CD14-positive monocyte (primary cell): ENCODE measurements around the gene PTGER1. TPM values are rescaled to one million over a fixed set of nuclear protein-coding genes. Genes with fewer than 3 reads are reported as not detected.

Experiments used
- DNase-seq, 3 donors: peaks; one replicate each; pipeline ENCODE4 v3.0.0-alpha.2; 2011 to 2022
- H2AFZ ChIP-seq: 2 replicates; pipeline ENCODE4 v1.6.0; 2012; ENCODE audit warnings: mild to moderate bottlenecking, low read depth, low read length, inconsistent platforms; ENCODE audit not compliant: insufficient read depth, poor library complexity, severe bottlenecking
- H3K27ac ChIP-seq, 2 donors: 1 replicate in 1 of 2; 2 replicates in 1 of 2; pipeline ENCODE4 v1.5.1; 2012 to 2013; ENCODE audit warnings: low read length in 2 of 2, control low read depth in 1 of 2, inconsistent platforms in 1 of 2, low read depth in 1 of 2, mild to moderate bottlenecking in 1 of 2
- H3K27me3 ChIP-seq, 2 donors: one replicate each; pipeline versions ENCODE4 v1.6.0 to v1.6.1; 2011 to 2013; ENCODE audit warnings: low read length in 2 of 2; ENCODE audit not compliant: control insufficient read depth in 2 of 2, insufficient read depth in 2 of 2
- H3K36me3 ChIP-seq, 2 donors: replicated peaks in 1 of 2; 1 replicate in 1 of 2; 2 replicates in 1 of 2; pipeline versions ENCODE4 v1.5.1 to v1.6.1; 2012 to 2013; ENCODE audit warnings: low read length in 2 of 2, control low read depth in 1 of 2, inconsistent platforms in 1 of 2, mild to moderate bottlenecking in 1 of 2; ENCODE audit not compliant: insufficient read depth in 2 of 2, control insufficient read depth in 1 of 2
- H3K4me1 ChIP-seq, 2 donors: 1 replicate in 1 of 2; 2 replicates in 1 of 2; pipeline versions ENCODE4 v1.5.1 to v1.6.1; 2012 to 2013; ENCODE audit warnings: low read length in 2 of 2, control low read depth in 1 of 2, inconsistent platforms in 1 of 2, mild to moderate bottlenecking in 1 of 2, moderate library complexity in 1 of 2; ENCODE audit not compliant: insufficient read depth in 2 of 2, control insufficient read depth in 1 of 2
- H3K4me2 ChIP-seq: replicated peaks from 2 replicates; pipeline ENCODE3; 2012; ENCODE audit warnings: low read length, moderate library complexity, mild to moderate bottlenecking; ENCODE audit not compliant: poor library complexity, severe bottlenecking; ENCODE audit errors: extremely low read depth
- H3K4me3 ChIP-seq, 3 experiments: fragments of 200-600 bp in 1 of 3; sonication (generic) in 1 of 3; replicated peaks in 1 of 3; 1 replicate in 2 of 3; 2 replicates in 1 of 3; pipeline ENCODE4 v1.5.1; 2011 to 2013; ENCODE audit warnings: low read length in 3 of 3, mild to moderate bottlenecking in 3 of 3, control low read depth in 2 of 3, low read depth in 2 of 3, inconsistent platforms in 1 of 3, moderate library complexity in 1 of 3
- H3K79me2 ChIP-seq: 2 replicates; pipeline ENCODE4 v1.6.0; 2012; ENCODE audit warnings: mild to moderate bottlenecking, control low read depth, inconsistent platforms, low read length, moderate library complexity; ENCODE audit not compliant: insufficient read depth
- H3K9ac ChIP-seq: 2 replicates; pipeline ENCODE4 v1.6.0; 2017; ENCODE audit warnings: low read length, mild to moderate bottlenecking; ENCODE audit not compliant: insufficient read depth, poor library complexity, severe bottlenecking
- H3K9me3 ChIP-seq, 2 donors: replicated peaks in 1 of 2; 1 replicate in 1 of 2; 2 replicates in 1 of 2; pipeline versions ENCODE4 v1.5.1 to v1.6.1; 2012 to 2013; ENCODE audit warnings: low read length in 2 of 2, control low read depth in 1 of 2; ENCODE audit not compliant: control insufficient read depth in 1 of 2, insufficient read depth in 1 of 2
- H4K20me1 ChIP-seq: 2 replicates; pipeline ENCODE4 v1.6.0; 2012; ENCODE audit warnings: mild to moderate bottlenecking, low read length, control low read depth, moderate library complexity; ENCODE audit not compliant: insufficient read depth
- H3K27ac Mint-ChIP-seq, 7 donors: one replicate each; pipeline ENCODE4 v1.8.0; 2020; ENCODE audit warnings: mild to moderate bottlenecking in 7 of 7, mixed read lengths in 7 of 7, moderate library complexity in 6 of 7, inconsistent platforms in 2 of 7
- H3K27me3 Mint-ChIP-seq, 3 donors: one replicate each; pipeline ENCODE4 v1.8.0; 2021 to 2022; ENCODE audit warnings: low read depth in 3 of 3, mild to moderate bottlenecking in 3 of 3, mixed read lengths in 3 of 3, moderate library complexity in 3 of 3, inconsistent platforms in 1 of 3
- H3K36me3 Mint-ChIP-seq, 2 donors: one replicate each; pipeline ENCODE4 v1.8.0; 2020; ENCODE audit warnings: mixed read lengths in 2 of 2, inconsistent platforms in 1 of 2, mild to moderate bottlenecking in 1 of 2
- H3K4me1 Mint-ChIP-seq: one replicate; pipeline ENCODE4 v1.8.0; 2020; ENCODE audit warnings: mild to moderate bottlenecking, mixed read lengths
- H3K4me3 Mint-ChIP-seq, 2 donors: one replicate each; pipeline ENCODE4 v1.8.0; 2020; ENCODE audit warnings: mild to moderate bottlenecking in 2 of 2, mixed read lengths in 2 of 2, moderate library complexity in 1 of 2
- H3K9me3 Mint-ChIP-seq, 7 donors: one replicate each; pipeline ENCODE4 v1.8.0; 2020 to 2022; ENCODE audit warnings: mixed read lengths in 7 of 7, mild to moderate bottlenecking in 6 of 7, moderate library complexity in 6 of 7, inconsistent platforms in 2 of 7
- WGBS: methylation state at CpG from one replicate; pipeline ENCODE4 v1.1.5; 2013; ENCODE audit warnings: missing lambda C conversion rate; ENCODE audit not compliant: insufficient coverage; 5-methylcytosine and 5-hydroxymethylcytosine counted together
- intact Hi-C, 2 donors: fragments of 100-400 bp; cut with micrococcal nuclease; formaldehyde crosslinking; loops; one replicate each; pipeline versions ENCODE4 v1.15.0 to v1.15.1; 2023
- polyA plus RNA-seq, 3 donors: library from polyadenylated mRNA; depleted of rRNA in 1 of 3; unstranded in 2 of 3; stranded (reverse) in 1 of 3; fragments of 300-500 nt in 2 of 3; fragments of >200 nt in 1 of 3; fragmentation: Illumina TruSeq in 2 of 3; gene quantifications; 1 replicate in 2 of 3; 2 replicates in 1 of 3; pipeline ENCODE4 v1.2.3, GENCODE V29; 2012 to 2021
- TF ChIP-seq, protein P1 (sequence below): fragments of 200-600 bp; IDR thresholded peaks from one replicate; pipeline ENCODE4 v1.8.0; 2022; ENCODE audit warnings: antibody characterized with exemption, mild to moderate bottlenecking

Gene PTGER1
- polyA plus RNA-seq, 3 donors = not detected

DNA sequence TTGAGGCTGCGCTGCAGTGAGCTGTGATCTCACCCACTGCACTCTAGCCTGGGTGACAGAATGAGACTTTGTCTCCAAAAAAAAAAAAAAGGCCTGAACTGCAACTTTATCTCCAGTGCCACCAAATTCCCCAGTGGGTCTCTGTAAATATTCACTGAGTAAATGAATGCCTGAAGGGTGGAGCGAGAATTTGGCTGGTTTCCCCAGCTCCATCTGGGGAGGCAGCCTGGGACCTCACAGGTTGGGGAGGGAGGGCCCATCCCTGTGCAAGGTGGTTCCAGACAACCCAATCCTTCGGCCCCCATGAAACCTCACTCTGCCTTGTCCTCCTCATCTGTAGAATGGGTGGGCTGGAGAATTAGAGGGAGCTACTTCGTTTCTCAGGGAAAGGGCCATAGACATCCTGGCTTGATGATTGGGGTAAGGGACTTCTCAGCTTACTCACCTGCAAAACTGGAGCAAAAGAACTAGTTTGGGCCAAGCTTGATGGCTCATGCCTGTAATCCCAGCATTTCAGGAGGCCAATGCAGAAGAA, 46.2 kb downstream of the PTGER1 start:
- Histone ChIP-seq H3K79me2 (peaks cover 7% of the 10 kb centered on the region), H3K27me3 (peaks cover 0 to 2% of the 10 kb centered on the region in 2 donors), H3K4me1 (peaks cover 21 to 24% of the 10 kb centered on the region in 2 donors), H3K4me2 (no peak overlapping the region), H3K9me3 (no peaks in the 10 kb centered on the region), H3K27ac (no peak overlapping the region), H2AFZ (no peak overlapping the region), H3K4me3 (no peak overlapping the region), H3K9ac (no peak overlapping the region), H4K20me1 (no peaks in the 10 kb centered on the region), H3K36me3 (no peaks in the 10 kb centered on the region)
- WGBS = no CpG with 5 or more reads among the region's 4 CpGs
- H3K27me3 Mint-ChIP-seq = peaks cover 6 to 19% (median 8%) of the 10 kb centered on the region in 3 donors
- H3K27ac Mint-ChIP-seq = no peak overlapping the region
- intact Hi-C loops = no loop called here
- peaks cover 12% of the 10 kb centered on the region for H3K4me1 Mint-ChIP-seq
- TF ChIP-seq, protein P1, sequence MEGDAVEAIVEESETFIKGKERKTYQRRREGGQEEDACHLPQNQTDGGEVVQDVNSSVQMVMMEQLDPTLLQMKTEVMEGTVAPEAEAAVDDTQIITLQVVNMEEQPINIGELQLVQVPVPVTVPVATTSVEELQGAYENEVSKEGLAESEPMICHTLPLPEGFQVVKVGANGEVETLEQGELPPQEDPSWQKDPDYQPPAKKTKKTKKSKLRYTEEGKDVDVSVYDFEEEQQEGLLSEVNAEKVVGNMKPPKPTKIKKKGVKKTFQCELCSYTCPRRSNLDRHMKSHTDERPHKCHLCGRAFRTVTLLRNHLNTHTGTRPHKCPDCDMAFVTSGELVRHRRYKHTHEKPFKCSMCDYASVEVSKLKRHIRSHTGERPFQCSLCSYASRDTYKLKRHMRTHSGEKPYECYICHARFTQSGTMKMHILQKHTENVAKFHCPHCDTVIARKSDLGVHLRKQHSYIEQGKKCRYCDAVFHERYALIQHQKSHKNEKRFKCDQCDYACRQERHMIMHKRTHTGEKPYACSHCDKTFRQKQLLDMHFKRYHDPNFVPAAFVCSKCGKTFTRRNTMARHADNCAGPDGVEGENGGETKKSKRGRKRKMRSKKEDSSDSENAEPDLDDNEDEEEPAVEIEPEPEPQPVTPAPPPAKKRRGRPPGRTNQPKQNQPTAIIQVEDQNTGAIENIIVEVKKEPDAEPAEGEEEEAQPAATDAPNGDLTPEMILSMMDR = no peak
- H3K36me3 Mint-ChIP-seq = peaks cover 0 to 2% of the 10 kb centered on the region in 2 donors
- H3K9me3 Mint-ChIP-seq = no peaks in the 10 kb centered on the region
- H3K4me3 Mint-ChIP-seq = no peak overlapping the region
- DNase-seq = no peak

DNA sequence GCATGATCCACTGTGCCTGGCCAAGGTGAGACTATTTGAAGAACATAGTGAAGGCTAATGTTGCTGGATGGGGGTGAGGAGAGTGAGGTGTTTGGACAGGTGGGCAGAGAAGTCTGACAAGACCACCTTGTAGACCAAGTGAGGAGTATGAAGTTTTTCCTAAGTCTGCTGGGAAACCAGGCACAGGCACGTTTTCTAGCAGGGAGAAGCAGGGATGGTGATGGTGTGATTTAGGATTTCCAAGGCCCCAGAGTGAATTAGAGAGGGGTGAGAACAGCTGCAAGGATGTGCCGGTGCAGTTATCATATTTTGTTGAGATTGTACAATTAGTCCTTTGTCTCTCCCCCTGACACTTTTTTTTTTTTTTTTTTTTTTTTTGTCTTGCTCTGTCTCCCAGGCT, 47.7 kb downstream of the PTGER1 start:
- Mint-ChIP-seq H3K27me3 (peaks cover 5 to 19% (median 8%) of the 10 kb centered on the region in 3 donors), H3K27ac (no peak overlapping the region), H3K36me3 (peaks cover 0 to 2% of the 10 kb centered on the region in 2 donors), H3K4me1 (peaks cover 22% of the 10 kb centered on the region), H3K4me3 (no peak overlapping the region), H3K9me3 (peaks cover 0 to 1% (median 0%) of the 10 kb centered on the region in 7 donors)
- intact Hi-C loops = no loop called here
- Histone ChIP-seq H3K9me3 (no peaks in the 10 kb centered on the region), H3K27ac (no peak overlapping the region), H3K27me3 (peaks cover 0 to 2% of the 10 kb centered on the region in 2 donors), H3K36me3 (no peaks in the 10 kb centered on the region), H3K79me2 (no peaks in the 10 kb centered on the region), H3K9ac (no peak overlapping the region), H3K4me1 (peaks cover 25 to 28% of the 10 kb centered on the region in 2 donors), H2AFZ (no peak overlapping the region), H4K20me1 (no peaks in the 10 kb centered on the region), H3K4me2 (no peak overlapping the region), H3K4me3 (no peak overlapping the region)
- WGBS = 56% methylated on average over 1 of the region's 2 CpGs
- DNase-seq = no peak
- TF ChIP-seq, protein P1 = no peak
